DMS79 (cell line): ENCODE data around the gene MED20.

Experiments used
- DNase-seq: peaks from one replicate; lab custom pipeline; 2025; lab: John Stamatoyannopoulos, UW

Gene MED20

DNA sequence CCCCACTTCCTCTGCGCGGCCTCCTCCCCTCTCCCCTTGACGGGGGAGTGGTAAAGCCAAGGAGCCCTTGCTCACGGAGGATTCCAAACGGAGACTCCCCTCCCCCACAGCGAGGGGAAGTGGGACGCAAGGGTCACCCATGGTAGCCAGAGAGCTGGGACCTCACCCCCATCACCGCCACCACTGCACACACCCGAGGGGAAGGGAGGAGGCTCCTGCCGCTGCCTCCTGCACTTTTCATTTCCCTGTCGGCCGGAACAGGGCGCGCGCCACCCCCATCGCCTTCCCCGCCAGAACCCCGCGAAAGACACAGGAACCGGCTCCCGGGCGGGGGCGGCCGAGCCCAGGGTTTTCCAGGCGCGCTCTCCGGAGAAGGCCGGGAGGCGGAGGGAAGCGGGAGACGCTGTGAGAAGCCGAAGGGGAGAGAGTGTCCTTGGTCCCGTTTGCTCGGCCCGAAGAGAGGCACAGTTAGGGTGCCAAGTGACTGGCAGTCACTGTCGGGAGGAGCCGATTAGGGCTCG is 19.9 kb upstream of the MED20 start:
- DNase-seq = peak; percentile 3

DNA sequence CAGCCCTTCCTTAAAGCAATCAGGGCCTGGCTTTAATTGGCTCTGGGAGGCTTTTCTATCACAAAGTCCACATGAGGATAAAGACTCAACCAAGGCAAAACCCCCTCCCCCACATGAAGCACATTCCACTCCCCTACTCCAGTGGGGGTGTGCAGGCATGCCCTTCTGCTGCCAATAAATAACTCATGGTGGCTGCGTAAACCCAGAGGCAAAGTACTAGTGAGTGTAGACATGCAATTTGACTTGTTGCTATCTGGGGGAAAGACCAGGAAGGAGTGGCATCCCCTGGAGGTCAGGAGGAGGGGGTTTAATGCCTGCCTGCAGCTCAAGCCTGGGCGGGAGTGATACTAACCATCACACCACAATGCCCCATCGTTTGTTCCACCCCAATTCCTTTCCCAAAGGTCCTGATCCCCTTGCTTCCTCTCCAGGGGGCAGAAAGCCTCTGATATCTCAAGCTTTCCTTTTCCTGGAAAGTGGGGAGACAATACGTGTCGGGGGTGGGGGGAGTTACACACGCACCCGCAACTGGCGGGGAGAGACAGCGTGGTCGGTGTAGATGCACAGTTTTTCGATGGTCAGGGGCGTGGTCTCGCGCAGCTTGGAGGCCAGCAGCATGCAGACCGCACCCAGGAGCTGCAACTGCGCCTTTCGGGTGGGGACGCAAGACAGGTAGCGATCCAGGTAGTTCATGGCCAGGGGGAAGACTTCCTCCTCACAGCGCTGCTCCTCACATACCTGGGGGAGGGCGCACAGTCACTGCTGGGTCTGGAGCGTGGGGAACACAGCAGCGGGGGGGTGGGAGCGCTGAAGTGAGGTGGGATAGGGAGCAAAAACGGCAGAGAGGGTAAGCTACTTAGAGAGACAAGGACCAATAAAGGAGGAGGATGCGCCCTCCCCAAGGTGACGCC is 19.2 kb upstream of the MED20 start:
- no peak for DNase-seq

DNA sequence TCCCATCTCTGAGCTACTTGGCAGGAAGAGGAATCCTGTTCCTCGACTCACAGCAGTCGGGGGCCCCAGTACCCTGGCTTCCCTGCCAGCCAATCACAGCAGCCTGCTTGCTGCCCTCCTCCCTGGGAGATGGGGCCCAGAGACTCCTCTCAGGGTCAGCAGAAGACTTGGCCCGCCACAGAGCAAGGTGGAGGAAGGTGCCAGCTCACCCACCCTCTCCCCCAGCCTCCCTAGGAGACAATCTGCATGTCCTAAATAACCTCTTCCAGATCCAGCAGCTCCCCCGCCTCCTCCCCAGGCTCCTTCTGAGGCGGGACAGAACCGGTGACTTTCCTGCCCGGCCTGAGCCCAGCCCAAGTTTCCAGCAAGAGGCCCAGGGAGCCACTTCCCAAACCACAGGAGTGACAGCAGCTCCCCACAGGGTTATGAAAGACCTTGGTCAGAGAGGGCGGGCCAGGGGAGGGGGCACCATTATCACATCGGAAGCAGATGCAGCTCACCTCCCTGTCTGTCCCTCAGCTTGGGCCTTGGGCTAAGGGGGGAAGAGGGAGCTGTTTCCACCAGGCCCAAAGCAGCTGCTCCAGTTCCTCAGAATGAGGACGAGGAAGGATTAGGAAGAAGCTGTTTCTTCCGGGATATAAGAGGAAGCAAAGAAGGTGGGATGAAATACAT is 18.4 kb upstream of the MED20 start:
- no peak for DNase-seq

DNA sequence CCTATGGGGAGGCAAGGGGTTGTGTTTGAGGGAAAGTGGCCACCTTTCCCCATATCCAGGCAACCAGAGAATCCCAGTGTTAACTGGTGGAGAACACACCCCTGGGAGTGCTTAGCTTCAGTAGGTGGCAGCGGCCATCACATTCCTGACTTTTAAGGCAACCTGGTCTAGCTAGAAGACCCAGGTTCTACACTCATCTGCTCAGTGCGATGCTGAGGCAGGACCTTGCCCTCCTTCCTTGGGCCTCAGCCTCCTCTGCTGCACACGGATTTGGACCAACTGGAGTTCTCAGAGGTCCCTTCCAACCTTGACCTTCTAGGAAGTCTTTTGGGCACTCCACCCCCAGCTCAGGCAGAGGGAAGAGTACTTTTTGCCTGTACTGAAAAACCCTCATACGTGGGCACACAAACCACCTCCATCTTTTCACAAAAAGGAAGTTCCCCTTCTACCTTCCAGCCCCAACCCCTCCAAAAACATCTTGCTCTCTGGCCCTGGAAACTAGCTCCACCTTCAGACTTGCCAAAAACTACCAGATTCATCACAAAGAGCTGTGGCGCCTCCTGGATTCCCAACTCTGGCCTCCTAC is 17.7 kb upstream of the MED20 start:
- DNase-seq = no peak

DNA sequence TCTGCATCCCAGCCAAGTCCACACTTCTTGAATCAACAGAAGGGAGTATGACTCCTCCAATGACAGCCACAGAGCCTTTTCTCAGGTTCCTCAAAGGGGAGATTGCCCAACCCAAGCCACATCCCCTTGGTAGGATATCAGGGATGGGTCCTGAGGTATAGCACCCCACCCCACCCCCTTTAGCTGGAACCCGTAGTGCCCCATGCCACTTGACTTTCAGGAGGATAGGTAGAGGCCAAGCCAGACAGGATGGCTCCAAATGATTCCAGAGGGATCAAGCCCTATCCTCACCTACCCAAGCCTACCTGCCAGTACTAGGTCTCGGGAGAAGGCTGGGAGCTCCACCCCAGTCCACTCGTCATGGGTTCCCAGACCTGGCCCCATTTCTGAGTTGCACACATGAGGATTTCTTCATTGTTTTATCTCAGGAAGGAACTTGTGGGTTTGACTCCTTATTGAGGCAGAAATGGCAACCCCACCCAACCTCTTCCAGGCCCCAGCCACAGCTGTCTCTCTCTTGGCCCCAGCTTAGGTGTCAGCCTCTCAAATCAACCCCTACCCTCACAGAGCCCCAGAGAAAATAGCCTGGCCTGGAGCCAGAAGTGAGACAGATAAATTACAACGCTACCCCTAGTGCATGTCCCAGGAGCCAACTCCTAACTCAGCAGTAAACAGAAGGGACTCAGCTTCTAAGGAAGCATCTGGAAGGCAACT is 17.1 kb upstream of the MED20 start:
- DNase-seq = no peak

DNA sequence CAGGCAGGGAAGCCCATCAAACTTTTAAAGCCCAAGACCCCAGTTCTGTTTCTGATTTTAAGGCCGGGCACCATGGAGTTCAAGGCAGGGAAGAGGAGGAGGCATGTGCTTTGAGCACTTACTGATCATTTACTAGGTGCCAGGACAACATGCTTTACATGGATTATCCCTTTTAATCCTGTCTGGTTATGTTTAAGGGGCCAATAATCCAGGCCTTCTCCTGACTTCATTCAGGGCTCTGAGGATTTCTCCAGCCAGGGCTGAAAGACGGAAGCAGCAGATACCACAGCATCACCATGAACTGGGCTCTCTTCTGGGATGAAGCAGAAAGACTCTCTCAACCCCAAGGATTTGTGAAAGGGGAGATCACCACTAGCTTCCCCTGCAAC is 16.5 kb upstream of the MED20 start:
- DNase-seq = no peak

DNA sequence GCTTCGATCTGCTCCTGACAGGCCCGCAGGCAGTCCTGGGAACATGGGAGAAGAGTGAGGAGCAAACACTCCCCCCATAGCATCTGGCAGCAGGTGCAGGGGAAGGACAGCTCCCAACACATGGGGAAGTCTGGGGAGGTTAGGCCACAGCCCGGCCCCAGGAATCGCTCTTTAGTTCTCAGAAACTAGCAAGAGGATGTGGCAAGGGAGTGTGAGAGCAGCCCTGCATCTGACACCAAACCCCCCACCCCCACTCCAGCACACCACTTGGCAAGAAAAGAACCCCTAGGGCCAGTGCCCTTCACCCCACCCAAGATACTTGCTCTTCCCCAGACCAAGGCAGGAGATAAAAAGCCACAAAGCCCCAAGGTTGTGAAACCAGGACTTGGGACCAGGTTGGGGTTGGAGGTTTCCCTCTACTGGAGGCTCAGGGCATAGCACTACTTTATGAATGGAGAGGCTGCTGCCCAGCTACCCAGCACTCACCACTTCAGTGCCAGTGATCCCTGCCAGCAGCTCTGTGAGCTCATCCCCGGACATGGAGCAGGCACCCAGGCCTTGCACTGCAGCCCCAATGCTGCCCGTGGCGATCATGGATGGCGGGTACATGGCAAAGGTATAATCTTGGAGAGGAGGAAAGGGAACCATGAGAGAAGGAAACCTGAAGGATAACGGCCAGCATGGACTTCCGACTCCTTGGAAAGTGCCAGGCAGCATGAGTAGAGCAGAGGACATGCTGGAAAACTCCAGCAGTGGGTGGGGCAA is 15.3 kb upstream of the MED20 start:
- DNase-seq = peak; percentile 14

DNA sequence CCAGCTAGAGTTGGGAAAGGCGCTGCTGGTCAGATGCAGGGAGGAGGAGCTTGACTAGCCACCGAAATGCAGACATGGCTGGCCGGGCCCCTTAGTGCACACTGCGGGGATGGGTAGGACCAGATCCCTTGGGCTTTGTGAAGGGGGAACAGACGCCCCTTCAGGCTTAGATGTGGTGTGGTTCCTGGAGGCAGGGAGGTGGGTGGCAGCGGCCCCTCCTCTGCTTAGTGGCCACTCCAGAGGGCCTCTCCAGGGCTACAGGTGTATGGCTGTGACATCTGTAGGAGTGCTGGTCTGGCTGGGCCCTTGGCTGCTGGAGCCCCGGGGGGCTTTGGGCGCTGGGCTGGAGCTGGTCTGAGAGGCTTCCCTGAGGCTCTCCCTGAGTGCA is 14.7 kb upstream of the MED20 start:
- DNase-seq = no peak

DNA sequence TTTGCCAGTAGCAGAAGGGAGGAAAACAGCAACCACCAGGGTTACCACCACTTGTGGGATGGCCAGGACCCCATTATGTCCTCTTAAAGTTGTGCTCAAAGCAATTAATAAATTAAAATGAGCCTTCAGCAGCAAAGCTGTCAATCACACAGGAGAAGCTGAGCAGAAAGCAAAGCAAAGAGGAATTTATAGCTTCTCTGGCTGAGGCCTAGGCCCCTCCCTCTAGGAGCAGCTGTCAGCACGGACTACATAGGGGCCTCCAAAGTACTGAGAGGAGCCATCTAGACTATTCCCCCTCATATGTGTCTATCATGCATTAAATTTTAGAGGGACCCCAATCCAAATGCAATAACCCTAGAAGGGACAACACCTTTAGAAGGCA is 14.2 kb upstream of the MED20 start:
- DNase-seq = no peak

DNA sequence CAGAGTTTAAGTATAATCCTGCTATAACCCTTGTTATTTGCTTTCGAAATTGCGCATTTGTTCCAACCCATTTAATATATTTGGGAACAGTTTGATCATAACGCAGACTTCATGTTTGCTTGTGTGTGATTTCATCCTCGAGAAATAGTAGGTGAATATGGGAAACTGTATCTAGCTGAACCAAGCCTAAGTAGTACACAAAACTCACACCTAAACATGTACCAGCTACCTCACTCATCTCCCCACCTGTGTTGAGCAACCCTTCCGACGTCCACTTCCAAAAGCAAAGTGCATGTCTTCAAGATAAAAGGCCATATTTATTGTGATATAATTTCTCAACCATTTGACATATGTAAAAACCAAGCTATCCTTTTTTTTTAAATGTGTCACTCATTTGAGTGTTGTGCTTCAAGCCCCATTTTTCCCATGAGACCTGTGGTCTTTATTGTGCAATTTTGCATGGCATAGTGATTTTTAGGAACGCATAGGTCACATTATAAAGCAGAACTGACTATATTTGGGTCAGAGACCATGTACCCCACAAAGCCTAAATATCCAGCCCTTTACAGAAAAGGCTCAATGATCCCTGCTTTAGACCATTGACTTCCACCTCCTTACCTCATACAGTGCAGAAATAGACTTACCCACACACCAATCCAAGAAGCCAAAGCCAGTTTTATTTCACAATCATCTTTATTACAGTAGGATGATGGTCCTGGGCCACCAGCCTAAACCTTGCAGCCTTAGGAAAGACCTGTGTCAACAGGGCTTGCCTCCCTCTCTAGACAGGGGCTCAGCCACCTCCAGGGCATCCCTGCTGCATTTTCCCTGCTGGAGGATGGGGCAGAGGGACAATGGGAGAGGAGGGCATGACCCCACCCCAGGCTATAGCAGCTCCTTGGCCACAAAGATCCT is 13.6 kb upstream of the MED20 start:
- DNase-seq = no peak

DNA sequence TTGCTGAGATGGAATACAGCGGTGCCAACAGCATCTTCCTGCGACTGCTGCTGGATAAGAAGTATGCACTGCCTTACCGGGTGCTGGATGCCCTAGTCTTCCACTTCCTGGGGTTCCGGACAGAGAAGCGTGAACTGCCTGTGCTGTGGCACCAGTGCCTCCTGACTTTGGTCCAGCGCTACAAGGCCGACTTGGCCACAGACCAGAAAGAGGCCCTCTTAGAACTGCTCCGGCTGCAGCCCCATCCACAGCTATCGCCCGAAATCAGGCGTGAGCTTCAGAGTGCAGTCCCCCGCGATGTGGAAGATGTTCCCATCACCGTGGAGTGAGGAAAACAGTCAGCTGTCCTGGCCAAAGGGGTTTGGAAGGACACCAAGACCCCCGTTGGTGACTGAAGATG is 11.4 kb upstream of the MED20 start:
- DNase-seq = no peak

DNA sequence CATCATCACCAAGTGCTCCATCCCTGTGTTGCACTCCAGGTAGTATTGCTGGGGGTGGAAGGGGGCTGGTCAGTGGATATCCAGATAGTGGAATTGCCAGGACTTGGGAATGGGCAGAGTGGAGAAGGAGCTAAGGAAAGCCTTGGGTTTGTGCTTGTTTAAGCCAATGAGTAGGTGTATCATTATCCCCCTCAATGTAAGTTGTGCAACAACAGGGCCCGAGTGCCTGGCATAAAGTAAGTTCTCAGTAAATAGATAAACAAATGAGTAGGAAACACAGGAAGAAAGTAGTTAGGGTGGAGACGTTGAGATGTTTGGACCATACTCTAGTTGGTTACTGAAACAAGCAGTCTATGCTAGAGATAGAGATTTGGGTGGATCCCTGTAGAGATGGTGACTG is 10.9 kb upstream of the MED20 start:
- no peak for DNase-seq

DNA sequence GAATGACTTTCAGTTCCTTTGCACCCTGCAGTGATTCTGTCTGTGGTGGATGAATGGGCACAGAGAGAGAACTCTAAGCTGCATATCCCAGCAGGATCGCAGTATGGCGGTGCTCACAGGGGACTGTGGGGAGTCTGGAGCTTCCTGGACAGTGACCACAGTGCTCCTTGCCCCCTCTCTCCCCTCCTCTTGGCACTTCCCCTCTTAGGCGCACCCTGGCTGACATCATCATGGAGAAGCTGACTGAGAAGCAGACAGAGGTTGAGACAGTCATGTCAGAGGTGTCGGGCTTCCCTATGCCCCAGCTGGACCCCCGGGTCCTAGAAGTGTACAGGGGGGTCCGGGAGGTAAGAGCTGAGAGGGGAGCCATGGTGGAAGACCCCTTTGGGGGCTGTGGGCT is 9.0 kb upstream of the MED20 start:
- no peak for DNase-seq

DNA sequence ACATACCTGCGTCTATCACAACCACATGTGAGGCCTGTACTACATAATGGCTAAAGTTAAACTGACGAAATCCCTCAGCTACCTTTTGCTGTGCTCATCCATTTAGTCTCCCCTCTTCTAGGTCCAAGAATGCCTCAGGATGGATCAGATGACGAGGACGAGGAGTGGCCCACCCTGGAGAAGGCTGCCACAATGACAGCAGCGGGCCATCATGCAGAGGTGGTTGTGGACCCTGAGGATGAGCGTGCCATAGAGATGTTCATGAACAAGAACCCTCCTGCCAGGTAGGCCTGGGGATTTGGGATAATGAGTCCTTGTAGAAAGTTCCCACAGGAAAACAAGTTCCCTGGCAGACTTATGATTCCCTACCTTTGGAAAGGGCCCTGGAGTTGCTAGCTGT is 6.3 kb upstream of the MED20 start:
- no peak for DNase-seq

DNA sequence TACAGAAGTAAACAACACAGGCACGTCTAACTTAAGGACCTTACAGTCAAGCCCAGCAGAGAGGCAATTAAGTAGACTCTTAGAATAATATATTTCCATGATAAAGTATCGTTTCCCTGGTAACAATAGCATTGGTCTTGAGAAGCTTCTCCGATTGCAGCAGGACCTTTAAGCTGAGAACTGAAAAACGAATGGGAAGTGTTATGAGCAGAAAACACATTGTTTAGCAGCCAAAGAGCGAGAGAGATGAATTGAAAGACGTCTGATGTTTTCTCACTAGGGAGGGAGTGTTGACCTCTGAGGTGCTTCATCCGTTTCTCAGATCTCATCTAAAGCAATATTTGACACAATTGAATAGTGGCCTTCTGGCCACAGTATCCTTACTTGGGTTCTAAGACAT is 1.2 kb upstream of the MED20 start:
- no peak for DNase-seq

DNA sequence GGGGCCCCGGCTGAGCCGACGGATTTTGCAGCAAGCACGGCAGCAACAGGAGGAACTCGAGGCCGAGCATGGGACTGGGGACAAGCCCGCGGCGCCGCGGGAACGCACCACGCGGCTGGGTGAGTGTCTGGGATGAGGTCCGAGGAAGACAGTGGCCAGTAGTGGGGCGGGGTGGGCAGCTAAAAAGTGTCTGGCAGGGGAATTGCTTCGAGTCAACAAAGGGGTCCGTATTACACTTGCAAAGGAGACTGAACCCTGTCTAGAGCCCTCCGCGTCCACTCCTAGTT is 716 bp upstream of the MED20 start:
- no peak for DNase-seq

DNA sequence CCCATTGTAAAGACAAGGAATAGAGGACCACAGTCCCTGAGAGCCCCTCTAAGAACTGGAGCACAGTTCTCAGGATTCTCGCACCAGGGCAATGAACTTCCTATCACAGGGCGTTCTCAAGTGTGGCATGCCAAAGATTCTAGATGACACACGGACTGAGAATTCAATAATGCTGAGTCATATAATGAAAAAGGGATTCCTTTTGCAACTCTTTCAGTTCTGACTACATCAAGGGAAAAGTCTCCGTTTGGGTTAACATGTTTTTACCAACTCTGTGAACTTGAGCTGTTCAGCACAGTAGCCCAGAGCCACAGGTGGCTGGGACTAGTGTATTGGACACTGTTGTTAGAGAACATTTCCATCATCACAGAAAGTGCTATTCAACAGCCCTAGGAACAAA is 3.4 kb downstream of the MED20 start:
- DNase-seq = no peak

DNA sequence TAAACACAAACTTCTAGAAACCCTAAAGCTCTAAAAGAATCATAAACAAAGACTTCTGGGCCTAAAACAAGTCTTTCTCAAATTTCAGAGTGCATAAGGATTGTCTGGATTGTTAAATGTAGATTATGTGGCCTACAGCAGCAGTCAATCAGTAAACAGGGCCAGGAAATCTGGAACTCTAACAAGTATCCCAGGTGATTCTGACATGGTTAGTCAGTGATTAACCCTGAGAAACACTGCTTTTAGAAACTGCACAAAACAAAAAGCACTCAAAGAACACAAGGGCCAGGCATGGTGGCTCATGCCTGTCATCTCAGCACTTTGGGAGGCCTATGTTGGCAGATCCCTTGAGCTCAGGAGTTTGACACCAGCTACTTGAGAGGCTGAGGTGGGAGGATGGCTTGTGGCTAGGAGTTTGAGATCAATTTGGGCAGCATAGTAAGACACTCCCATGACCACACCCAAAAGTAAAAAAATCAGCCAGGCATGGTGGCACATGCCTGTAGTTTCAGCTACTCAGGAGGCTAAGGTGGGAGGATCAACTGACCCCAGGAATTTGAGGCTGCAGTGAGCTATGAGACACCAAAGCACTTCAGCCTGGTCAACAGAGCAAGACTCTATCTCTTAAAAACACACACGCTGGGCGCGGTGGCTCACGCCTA is 5.9 kb downstream of the MED20 start:
- no peak for DNase-seq

DNA sequence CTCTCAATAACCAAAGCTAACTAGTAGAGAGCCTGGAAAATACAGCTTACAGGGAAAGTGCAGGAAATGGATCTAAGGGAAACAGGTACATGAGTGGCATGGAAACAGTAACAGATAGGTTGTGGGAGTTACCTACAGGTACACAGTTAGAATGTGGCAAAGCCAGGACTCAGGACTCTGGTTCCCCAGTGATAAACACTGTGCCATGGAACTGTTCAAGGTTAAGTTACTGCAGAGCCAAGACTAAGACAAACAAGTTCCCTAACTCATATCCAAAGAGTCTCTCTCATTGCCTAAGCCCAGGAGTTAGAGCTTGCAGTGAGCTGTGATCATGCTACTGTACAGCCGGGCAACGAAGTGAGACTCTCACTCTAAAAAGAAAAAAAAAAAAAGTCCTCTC is 6.6 kb downstream of the MED20 start:
- DNase-seq = no peak

DNA sequence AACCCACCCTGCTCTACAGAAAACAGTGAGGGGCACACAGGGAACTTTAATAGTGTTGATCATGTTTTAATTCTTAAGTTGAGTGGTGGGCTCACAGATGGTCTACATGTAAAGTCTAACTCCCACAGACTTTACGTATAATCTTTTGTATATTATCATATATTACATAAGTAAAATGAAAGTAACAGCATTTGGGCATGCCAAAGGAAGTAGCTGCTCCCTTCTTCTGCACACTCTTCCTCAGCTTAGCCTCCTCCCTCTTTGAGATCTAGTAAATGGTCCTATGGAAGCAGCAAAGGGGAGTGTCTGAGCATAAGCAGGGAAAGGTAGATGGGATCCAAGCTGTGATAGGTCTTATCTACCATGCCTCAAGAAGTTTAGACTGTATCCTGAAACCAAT is 11.2 kb downstream of the MED20 start:
- no peak for DNase-seq
